ENCODE results near the gene FASTK.
A peak's percentile ranks its signal among the peaks of the same experiment; 100 is the strongest.

The FASTK gene

DNA sequence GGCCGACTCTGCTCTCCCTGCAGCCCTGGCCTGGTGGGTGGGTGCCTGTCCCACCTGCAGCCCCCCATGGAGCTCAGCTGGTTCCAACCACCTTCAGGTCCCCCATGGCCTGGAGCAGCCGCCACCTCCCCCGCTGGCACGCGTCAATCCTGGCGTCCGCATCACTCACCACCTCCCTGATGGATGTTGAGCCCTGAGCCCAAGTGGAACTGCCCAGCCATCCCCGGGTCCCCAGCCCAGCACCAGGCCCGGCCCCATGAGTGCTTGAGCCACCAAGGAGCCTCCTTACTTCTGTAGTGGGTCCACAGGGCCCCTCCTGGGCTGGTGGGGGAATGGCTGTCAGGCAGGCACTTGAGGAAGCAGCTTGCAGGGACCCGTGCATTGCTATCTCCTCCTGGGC lies 20.3 kb upstream of the FASTK start:
- Histone ChIP-seq H3K36me3 (ENCODE audit: insufficient read depth, low read length) (peaks cover 10% of the 10 kb centered on the region), H3K4me3 (ENCODE audit: low read length) (no peak overlapping the region), H3K4me1 (ENCODE audit: insufficient read depth, low read length) (no peaks in the 10 kb centered on the region), H3K27me3 (ENCODE audit: insufficient read depth, low read length) (no peaks in the 10 kb centered on the region), H3K9me3 (ENCODE audit: low read length) (no peaks in the 10 kb centered on the region), H2AFZ (ENCODE audit: low read depth, low read length) (no peak overlapping the region)

DNA sequence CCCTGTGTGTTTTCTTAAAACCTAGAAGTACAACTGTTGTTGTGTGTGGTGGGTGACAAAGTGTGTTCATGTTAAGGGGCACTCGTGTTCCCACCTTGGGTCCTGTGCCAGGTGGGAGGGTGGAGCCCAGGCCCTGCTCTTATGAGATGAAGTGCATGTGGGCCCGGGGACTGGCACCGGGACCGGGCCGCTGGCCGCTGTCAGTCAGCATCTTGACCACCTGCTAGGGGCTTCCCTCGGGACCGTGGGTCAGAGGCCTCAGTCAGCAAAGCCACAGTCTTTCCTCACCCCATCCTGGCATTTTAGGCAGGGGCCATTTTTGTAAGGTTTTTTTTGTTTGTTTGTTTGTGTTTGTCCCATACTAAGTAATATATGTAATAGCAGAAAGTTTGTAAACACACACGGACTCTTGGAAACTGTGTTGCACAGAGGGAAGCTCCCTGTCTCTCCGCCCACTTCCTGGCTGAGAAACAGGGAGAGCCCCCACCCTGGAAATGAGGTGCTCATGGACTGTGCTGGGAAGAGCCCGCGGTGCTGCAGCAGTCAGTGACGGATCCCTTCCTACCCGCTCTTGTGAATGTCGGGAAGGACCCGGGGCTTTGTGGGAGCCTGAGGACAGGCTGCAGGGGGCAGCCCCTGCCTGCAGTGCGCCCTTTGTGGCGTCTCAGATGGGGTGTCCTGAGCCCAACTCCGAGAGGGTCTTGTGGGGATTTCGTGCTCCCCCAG lies 19.0 kb upstream of the FASTK start:
- Histone ChIP-seq H3K9me3 (ENCODE audit: low read length) (no peaks in the 10 kb centered on the region), H3K4me1 (ENCODE audit: insufficient read depth, low read length) (no peaks in the 10 kb centered on the region), H3K27me3 (ENCODE audit: insufficient read depth, low read length) (no peaks in the 10 kb centered on the region), H2AFZ (ENCODE audit: low read depth, low read length) (no peak overlapping the region), H3K36me3 (ENCODE audit: insufficient read depth, low read length) (peaks cover 10% of the 10 kb centered on the region), H3K4me3 (ENCODE audit: low read length) (no peak overlapping the region)

DNA sequence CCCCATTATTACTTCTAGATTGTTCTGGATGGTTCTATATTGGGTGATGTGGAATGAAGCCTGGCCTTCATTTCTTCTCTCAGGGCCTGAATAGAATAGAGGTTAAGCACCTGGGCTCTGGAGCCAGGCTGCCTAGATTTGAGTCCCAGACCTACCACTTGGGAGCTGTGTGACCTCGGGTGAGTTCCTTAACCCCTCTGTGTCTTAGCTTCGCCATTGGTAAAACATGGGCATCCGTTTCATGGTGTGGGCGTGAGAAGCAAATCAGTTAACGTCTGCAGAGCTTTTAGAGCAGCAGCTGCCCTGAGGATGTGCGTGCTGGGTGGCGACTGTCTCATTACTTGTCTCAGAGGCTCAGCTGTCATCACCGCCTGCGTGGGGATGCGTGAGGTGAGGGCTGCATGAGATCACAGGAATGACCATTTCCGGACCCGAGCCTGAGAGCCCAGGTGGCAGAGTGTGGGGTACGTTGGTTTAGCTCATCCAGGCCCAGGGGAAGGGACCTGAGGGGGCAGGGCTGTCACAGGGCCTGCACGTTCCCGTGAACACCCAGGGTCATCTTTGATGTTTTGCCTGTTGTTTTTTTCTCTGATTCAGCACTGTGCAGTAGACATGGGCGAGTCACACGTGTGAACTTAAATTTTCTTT lies 15.3 kb upstream of the FASTK start:
- Histone ChIP-seq H3K9me3 (ENCODE audit: low read length) (no peaks in the 10 kb centered on the region), H3K4me3 (ENCODE audit: low read length) (no peak overlapping the region), H3K27me3 (ENCODE audit: insufficient read depth, low read length) (no peaks in the 10 kb centered on the region), H3K4me1 (ENCODE audit: insufficient read depth, low read length) (no peaks in the 10 kb centered on the region), H2AFZ (ENCODE audit: low read depth, low read length) (no peak overlapping the region), H3K36me3 (ENCODE audit: insufficient read depth, low read length) (peaks cover 3% of the 10 kb centered on the region)

DNA sequence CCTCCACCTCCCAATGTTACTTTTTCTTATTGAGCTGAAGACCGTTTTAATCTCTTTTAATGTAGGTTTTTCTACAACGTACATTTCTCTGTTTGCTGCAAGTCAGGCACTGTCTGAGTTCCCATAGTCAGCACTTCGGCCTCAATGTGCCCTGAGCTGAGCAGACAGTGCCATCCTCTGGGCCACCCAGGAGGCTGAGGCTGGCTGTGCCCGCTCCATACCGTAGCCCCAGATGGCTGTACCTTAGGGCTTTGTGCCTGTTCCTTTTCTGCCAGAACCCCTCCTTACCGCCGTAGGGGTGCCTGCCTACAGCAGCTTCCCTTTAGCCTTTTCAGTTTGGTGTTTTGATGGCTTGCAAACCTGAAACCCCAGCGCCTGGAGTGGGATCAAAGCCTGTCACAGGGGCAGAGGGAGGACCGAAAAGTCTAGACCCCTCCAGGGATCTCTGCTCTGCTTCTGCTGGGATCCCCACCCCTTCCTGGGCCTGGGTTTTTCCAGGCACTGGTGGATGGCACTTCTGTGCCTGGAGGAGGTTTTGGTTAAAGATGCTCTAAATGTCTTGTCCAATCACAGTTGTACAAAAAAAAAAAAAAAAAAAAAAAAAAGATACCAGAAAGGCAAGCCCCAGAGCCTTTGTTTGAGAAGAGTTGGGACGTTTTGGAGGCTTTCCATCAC lies 14.7 kb upstream of the FASTK start:
- H3K4me3 ChIP-seq (ENCODE audit: low read length): no peak overlapping the region
- H3K9me3 ChIP-seq (ENCODE audit: low read length): no peaks in the 10 kb centered on the region
- no peak overlapping the region for H2AFZ ChIP-seq (ENCODE audit: low read depth, low read length)
- no peaks in the 10 kb centered on the region for H3K4me1 ChIP-seq (ENCODE audit: insufficient read depth, low read length)
- H3K36me3 ChIP-seq (ENCODE audit: insufficient read depth, low read length): peaks cover 3% of the 10 kb centered on the region
- H3K27me3 ChIP-seq (ENCODE audit: insufficient read depth, low read length): no peaks in the 10 kb centered on the region

DNA sequence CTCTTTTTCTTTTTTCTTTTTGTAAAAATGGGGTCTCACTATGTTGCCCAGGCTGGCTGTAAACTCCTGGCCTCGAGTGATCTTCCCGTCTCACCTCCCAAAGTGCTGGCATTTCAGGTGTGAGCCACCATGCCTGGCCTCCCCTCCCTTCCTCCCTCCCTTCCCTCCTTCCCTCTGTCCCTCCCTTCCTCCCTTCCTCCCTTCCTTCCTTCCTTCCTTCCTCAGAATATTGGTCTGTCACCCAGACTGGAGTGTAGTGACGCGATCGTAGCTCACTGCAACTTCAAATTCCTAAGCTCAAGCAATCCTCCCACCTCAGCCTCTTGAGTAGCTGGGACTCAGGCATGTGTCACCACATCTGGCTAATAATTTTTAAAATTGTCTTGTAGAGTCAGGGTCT lies 14.1 kb upstream of the FASTK start:
- no peaks in the 10 kb centered on the region for H3K27me3 ChIP-seq (ENCODE audit: insufficient read depth, low read length)
- H3K9me3 ChIP-seq (ENCODE audit: low read length): no peaks in the 10 kb centered on the region
- H2AFZ ChIP-seq (ENCODE audit: low read depth, low read length): no peak overlapping the region
- no peak overlapping the region for H3K4me3 ChIP-seq (ENCODE audit: low read length)
- H3K4me1 ChIP-seq (ENCODE audit: insufficient read depth, low read length): peaks cover 2% of the 10 kb centered on the region
- peaks cover 3% of the 10 kb centered on the region for H3K36me3 ChIP-seq (ENCODE audit: insufficient read depth, low read length)

DNA sequence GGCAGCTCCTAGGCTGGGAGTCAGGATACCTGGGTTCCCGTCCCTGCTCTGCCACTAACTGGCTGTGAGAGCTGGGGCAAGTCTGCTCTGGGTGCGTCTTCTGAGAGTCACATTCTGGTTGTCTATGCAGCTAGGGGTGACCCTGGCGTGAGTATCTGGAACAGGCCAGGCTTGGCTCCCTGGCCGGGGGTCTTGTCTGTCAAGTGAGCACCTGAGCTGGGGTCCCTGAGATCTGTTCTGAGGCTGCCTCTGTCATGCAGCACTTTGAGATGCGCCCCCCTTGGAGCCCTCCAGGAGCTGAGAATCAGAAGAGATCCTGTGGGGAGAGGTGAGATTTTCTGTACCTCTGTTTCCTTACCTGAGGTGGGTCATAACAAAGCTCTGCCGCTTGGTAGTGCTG lies 13.1 kb upstream of the FASTK start:
- peaks cover 3% of the 10 kb centered on the region for H3K36me3 ChIP-seq (ENCODE audit: insufficient read depth, low read length)
- no peaks in the 10 kb centered on the region for H3K9me3 ChIP-seq (ENCODE audit: low read length)
- no peak overlapping the region for H3K4me3 ChIP-seq (ENCODE audit: low read length)
- peaks cover 11% of the 10 kb centered on the region for H3K4me1 ChIP-seq (ENCODE audit: insufficient read depth, low read length)
- H3K27me3 ChIP-seq (ENCODE audit: insufficient read depth, low read length): no peaks in the 10 kb centered on the region
- H2AFZ ChIP-seq (ENCODE audit: low read depth, low read length): no peak overlapping the region

DNA sequence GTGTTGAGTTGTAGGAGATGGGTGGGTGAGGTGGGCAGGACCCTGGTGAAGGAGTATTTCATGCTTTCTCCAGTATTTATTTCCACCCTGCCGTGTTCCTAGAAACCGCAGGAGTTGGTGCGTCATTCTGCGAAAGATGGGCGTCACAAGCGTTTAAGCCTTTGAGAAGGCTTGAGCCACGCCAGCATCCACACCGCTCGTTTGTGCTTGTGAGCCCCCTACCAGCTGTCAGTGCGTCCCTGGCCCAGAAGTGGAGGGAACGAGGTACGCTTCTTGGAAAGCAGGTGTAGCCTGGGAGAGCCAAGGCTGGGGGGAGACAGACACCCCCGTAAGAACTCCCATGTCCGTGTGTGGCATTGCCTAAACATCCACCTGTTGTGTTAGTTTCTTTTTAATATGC lies 11.4 kb upstream of the FASTK start:
- no peaks in the 10 kb centered on the region for H3K9me3 ChIP-seq (ENCODE audit: low read length)
- H2AFZ ChIP-seq (ENCODE audit: low read depth, low read length): no peak overlapping the region
- no peak overlapping the region for H3K4me3 ChIP-seq (ENCODE audit: low read length)
- no peaks in the 10 kb centered on the region for H3K27me3 ChIP-seq (ENCODE audit: insufficient read depth, low read length)
- H3K4me1 ChIP-seq (ENCODE audit: insufficient read depth, low read length): peaks cover 23% of the 10 kb centered on the region
- H3K36me3 ChIP-seq (ENCODE audit: insufficient read depth, low read length): peaks cover 3% of the 10 kb centered on the region

DNA sequence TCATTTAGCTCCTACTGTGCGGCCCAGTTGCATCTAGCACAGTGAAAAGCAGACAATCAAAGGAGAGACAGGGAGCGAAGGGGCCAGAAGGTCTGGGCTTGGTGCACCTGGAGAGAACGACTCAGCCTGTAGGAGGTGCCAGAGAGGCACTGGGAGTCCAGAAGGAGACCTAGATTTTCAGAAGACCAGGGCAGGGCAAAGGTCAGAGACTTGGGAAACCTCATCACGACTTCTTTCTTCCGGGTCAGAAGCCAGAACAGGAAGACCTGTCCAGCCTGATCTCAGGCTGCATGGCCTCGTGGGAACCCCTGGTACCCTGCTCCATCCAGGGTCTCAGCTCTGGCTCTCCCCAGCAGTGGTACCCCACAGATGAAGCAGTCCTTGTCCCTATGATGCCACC lies 10.8 kb upstream of the FASTK start:
- Histone ChIP-seq H3K4me1 (ENCODE audit: insufficient read depth, low read length) (peaks cover 23% of the 10 kb centered on the region), H3K9me3 (ENCODE audit: low read length) (no peaks in the 10 kb centered on the region), H3K27me3 (ENCODE audit: insufficient read depth, low read length) (no peaks in the 10 kb centered on the region), H2AFZ (ENCODE audit: low read depth, low read length) (no peak overlapping the region), H3K36me3 (ENCODE audit: insufficient read depth, low read length) (peaks cover 3% of the 10 kb centered on the region), H3K4me3 (ENCODE audit: low read length) (no peak overlapping the region)

DNA sequence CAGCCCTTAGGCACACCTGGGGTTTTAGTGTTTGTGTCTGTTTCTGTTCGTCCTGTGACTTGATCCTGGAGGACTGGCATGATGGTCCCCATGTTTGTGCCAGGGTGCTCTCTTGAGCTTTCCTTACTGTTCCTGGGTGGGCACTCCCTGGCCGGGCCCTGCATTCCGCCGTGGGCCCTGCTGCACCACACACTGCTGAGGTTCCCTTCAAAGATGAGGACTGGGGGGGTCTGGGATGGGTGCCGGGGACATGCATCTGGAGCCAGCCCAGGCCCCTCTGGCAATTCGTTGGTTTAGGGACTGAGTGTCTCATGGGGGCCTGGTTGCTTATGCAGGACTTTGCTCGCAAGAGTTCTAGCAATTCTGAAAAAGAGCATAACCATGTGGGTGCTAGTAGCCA lies 10.4 kb upstream of the FASTK start:
- H3K36me3 ChIP-seq (ENCODE audit: insufficient read depth, low read length): peaks cover 1% of the 10 kb centered on the region
- H2AFZ ChIP-seq (ENCODE audit: low read depth, low read length): no peak overlapping the region
- no peaks in the 10 kb centered on the region for H3K27me3 ChIP-seq (ENCODE audit: insufficient read depth, low read length)
- no peaks in the 10 kb centered on the region for H3K9me3 ChIP-seq (ENCODE audit: low read length)
- peaks cover 23% of the 10 kb centered on the region for H3K4me1 ChIP-seq (ENCODE audit: insufficient read depth, low read length)
- H3K4me3 ChIP-seq (ENCODE audit: low read length): no peak overlapping the region

DNA sequence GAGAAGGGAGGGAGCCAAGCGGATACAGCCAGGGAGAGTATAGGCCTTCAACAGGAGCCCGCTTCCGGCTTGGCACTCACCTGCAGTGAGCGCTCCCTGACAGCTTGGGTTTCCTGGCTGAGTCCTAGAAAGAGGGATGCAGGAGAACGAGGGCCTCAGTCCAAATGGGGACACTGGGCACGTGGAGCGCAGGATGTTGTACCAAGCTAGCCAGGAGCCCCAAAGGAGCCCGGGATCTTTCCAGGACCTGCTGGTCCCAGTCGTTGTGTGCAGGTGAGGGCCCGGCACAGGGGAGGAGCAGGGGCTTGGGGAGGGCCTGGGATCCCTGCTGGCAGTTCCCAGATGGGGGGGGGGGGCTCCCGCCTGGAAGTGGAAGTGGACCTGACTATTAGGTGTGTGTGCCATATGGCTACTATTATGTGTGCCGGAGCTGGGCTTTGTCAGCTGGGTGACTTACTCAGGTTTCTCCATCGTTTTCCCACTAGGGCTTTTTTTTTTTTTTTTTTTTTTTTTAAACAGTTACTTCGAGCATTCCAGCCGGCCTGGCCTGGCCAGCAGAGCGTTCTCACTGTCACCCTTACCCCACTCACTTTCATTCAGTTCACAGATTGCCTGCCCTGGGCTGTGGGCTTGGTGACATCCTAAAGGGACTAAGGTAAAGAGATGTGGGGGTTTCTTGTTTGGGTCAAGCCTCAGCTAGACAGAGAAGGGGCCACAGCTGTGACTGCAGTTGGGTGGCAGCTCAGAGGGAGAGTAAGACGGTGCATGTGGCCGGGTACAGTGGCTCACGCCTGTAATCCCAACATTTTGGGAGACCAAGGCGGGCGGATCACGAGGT lies 9.5 kb upstream of the FASTK start:
- Histone ChIP-seq H3K4me1 (ENCODE audit: insufficient read depth, low read length) (peaks cover 29% of the 10 kb centered on the region), H2AFZ (ENCODE audit: low read depth, low read length) (no peak overlapping the region), H3K4me3 (ENCODE audit: low read length) (no peak overlapping the region), H3K36me3 (ENCODE audit: insufficient read depth, low read length) (no peaks in the 10 kb centered on the region), H3K27me3 (ENCODE audit: insufficient read depth, low read length) (no peaks in the 10 kb centered on the region), H3K9me3 (ENCODE audit: low read length) (no peaks in the 10 kb centered on the region)

DNA sequence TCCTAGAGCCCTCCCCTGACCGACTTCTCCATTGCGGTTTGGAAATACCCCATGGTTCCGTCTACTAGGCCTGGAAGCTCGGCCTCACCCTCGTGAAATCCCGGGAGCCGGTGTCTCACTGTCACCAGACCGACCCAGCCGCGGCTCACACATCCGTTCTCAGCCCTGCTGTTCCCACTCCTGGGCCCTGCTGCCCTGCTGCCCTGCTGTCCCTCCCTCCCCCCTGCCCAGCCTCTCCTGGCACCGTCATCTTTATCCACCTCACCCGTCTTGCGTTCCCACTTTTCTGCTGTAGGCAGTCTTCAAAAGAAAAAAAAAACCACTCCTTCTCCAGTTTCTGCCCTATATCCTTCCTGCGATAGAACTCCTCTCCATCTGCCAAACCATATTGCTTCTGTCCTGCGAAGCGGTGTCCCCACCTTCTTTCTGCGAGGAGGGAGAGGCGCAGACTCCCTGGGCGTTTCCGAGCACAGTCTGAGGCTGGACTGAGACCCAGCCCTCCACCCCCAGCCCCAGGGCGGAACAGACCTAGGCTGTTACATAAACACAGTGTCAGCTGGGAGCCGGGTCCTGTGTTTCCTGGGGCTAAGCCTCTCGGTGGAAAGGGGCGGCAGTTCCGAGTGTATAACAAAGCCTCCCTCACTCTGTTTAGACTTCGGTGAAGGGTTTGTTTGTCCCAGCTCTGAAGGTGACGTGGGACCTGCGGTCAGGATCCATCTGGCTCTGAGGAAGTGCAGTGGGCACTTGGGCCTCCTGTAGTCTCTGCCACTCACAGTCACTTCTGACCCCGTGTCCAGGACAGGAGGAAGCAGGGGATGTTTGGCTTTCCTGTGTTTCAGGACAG lies 8.5 kb upstream of the FASTK start:
- Histone ChIP-seq H2AFZ (ENCODE audit: low read depth, low read length) (no peak overlapping the region), H3K4me1 (ENCODE audit: insufficient read depth, low read length) (peaks cover 30% of the 10 kb centered on the region), H3K4me3 (ENCODE audit: low read length) (no peak overlapping the region), H3K9me3 (ENCODE audit: low read length) (no peaks in the 10 kb centered on the region), H3K36me3 (ENCODE audit: insufficient read depth, low read length) (no peaks in the 10 kb centered on the region), H3K27me3 (ENCODE audit: insufficient read depth, low read length) (no peaks in the 10 kb centered on the region)

DNA sequence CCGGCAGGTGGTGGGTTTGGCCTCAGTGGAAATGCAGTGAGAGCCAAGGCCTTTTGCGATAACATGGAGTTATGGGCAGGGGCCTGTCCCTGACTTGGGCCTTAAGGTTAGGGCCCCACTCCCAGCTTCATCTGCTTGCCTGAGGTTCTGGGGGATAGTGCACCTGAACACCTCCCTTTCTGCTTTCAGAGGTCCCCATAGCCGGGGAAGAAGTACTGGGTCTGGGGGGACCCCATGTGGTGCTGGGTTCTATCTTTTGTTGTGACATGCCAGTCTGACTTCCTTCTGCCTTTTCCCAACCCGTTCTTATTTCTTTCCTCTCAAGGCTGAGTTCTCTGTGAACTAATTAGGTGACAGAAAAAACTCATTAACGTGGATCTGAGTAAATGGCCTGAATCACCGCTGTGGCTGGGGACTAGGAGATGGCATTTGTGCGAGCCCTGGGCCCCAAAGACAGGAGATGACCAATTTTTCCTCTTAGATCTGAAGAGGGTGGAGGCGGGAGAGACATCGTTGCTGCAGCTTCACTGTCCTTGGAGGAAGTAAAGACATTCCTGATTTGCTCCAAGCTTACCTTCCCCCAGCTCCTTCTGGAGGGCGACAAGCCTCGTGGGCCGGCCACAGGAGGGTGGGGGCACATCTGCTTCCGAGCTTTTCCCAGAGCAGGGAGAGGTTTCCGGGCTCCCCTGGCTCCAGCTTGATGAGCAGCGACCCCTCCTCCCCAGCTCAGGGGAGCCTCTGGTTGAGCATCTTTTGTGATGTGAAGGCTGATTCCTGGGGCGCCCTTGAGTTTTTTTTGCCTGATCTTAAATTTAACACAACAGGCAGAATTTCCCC lies 7.6 kb upstream of the FASTK start:
- H3K27me3 ChIP-seq (ENCODE audit: insufficient read depth, low read length): no peaks in the 10 kb centered on the region
- no peaks in the 10 kb centered on the region for H3K9me3 ChIP-seq (ENCODE audit: low read length)
- H3K36me3 ChIP-seq (ENCODE audit: insufficient read depth, low read length): no peaks in the 10 kb centered on the region
- H3K4me1 ChIP-seq (ENCODE audit: insufficient read depth, low read length): peaks cover 35% of the 10 kb centered on the region
- H2AFZ ChIP-seq (ENCODE audit: low read depth, low read length): no peak overlapping the region
- peak overlapping the region; percentile 67 for H3K4me3 ChIP-seq (ENCODE audit: low read length)

All from neuron (in vitro differentiated cells).